NCI-H510A treated with DMSO at 0.1 percent for 48 hours (cell line): ENCODE measurements around the gene RNF111.
"Not testable (repeated sequence)": the region's sequence is repeated elsewhere in the genome, so short reads cannot be mapped to it uniquely, and the experiment has no call there.

Experiments
- DNase-seq: peaks from one replicate; lab custom pipeline; 2025; lab: John Stamatoyannopoulos, UW

The RNF111 gene

DNA sequence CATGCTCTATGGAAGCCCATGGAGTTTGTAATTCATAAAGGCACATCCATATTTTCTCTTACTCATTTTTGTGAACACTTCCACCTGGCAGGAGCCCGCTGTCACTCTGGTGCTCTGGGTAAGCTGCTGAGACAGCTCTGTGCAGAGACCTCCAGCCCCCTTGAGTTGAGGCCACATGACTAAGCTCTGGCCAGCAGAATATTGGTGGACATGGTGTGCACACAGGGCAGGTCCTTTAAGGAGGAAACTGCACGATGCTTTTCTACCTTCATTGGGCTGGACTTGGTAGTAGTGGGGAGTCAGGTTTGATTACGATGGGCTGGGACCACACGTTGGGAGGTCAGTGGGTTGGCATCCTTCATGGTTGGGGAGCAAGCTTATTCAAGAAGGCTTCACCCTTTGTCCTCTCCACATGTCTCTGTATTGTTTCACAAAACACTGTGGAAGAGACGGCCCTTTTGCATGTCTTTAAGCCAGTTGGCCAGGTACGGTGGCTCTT, 146.5 kb downstream of the RNF111 start:
- DNase-seq: no peak

DNA sequence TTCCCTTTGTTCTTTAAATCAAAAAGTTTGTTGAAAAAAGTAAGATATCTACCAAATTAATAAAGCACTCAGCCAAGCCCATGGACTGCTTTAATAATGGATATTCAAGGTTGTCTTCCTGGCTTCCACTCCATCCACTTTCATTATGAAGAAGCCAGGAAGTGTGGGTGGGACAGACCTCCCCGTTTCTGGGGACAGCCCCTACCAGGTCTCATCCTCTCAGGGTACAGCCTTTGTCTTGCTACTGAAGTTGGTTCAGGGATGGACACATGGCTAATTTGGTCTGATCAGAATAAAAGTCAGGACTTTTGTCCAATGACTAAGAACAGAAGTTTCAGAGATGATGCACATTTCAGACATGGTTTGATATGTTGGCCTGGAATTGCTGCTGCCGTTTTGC, 150.1 kb downstream of the RNF111 start:
- no peak for DNase-seq

DNA sequence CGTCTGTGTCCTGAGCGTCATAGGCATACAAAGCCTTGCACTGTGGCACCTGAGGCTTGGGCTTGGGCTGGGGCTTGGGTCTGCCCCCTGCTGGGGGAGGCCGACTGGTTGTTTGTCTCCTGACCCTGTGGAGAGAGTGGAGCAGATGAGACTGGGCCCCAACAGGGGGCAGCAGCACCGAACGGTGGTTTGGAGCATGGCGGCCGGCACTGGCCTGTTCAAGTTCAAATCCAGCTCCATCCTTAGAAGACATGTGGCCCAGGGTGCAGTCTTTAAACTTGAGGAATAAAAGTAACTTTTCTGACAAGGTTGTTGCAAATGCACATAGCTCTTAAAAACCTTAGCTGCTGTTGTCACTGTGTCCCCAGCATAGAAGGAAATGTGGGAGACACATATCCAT, 150.8 kb downstream of the RNF111 start:
- no peak for DNase-seq

DNA sequence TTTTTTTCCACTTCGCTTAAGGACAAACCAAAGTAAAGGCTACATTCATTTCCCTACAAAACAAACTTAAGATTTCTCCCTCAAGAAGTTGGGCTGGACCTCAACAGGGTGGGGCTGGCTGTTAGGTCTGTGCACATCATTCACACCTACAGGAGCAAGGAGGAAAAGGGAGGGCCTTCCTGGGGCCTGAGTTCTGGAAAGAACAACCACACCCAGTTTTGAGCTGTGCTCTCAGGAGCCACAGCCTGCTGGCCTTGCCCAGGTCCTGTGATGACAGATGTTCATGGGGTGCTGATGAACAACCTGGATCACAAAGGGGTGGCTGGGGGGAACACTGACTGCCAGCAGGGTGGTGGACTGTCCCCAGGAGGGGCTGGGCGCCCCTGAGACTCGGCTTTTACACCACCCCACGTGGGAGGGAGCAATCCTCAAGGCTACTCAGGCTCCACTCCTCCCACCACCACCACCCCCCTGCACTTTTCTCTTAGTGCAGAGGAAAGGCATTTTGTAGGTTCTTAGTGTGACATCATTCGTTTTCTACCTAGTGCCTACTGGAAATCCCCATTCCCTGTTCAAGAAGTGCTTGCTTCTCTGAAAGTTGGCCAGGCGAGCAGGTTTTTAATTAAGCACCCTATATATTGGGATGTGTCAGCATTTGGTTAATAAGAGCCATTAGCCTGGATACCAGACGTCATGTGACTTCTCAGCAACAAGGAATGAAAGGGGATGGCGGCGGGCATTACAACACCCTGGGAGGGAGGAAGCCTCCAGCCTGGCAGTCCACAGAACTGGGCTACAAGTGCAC, 153.2 kb downstream of the RNF111 start:
- DNase-seq: no peak

DNA sequence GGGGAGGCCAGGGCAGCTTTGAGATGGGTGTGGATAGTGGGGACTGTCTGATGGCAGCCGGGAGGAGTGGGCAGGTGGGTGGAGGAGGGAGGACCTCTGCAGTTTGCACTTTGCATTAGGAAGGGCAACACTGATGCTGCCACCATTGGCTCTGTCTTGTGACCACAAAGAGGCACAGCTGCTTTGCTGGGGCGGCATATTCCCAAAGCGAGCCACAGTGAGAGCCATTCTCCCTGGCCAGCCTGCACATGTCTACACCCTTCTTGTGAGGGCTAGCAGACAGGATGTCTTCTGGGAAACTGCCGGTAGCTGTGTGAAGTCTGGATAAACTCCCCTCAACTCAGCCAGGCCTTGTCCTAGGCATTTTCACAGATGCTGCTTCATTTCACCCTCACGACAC, 155.8 kb downstream of the RNF111 start:
- DNase-seq: no peak

DNA sequence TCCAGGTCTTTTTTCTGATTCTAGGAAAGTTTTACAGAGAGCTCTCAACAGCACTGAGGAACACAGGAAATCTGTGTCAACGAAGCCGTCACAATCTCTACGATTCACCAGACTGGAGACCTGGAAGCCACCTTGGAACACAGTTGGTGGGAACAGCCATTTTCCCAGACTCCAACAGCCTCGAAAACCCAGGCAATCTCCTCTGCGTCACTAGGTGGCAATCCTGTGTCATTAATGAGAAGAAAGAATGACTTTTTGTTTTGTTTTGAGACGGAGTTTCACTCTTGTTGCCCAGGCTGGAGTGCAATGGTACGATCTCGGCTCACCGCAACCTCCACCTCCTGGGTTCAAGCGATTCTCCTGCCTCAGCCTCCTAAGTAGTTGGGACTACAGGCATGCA, 157.1 kb downstream of the RNF111 start:
- not testable (repeated sequence) for DNase-seq
